Fibroblast of the aortic adventitia (primary cell): ENCODE data around the gene GPRC5A. TPM values are rescaled to one million over a fixed set of nuclear protein-coding genes. Genes with fewer than 3 reads are reported as not detected.

Experiments
- DNase-seq: peaks from one replicate; pipeline ENCODE4 v3.0.0-alpha.2; 2010; ENCODE audit warnings: low read depth
- H3K4me3 ChIP-seq: 2 replicates; pipeline ENCODE4 v1.5.1; 2011; ENCODE audit warnings: low read depth, mild to moderate bottlenecking, control low read depth, low read length, moderate library complexity
- total RNA-seq: library from RNA; depleted of rRNA; stranded (reverse); fragments of >200 nt; gene quantifications from 2 replicates; pipeline ENCODE4 v1.2.3, GENCODE V29; 2012; ENCODE audit warnings: low replicate concordance
- TF ChIP-seq, protein P1 (sequence below): IDR thresholded peaks from 2 replicates; pipeline ENCODE4 v1.5.1; 2011; ENCODE audit warnings: mild to moderate bottlenecking, low read length, control low read depth, inconsistent platforms; ENCODE audit not compliant: insufficient read depth

The GPRC5A gene
- total RNA-seq, 1 donor = 5.4 TPM

DNA sequence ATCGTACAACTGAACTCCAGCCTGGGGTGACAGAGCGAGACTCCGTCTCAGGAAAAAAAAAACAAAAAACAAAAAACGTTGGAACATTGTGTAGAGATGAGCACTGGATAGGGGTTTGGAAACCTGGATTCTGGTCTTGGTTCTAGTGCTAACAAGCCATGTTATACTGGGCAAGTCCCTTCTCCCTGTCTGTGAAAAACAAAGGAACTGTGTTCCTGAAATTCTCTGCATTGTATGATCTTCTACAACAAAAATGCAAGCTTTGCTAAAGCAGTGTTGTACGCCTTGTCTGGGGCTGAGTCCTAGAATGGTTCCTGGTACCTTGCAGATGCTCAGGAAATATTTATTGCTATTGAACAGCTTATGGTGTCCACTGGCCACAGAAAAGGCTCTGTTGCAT lies 47.2 kb downstream of the GPRC5A start:
- H3K4me3 ChIP-seq = no peak overlapping the region
- no peak for DNase-seq
- TF ChIP-seq, protein P1, sequence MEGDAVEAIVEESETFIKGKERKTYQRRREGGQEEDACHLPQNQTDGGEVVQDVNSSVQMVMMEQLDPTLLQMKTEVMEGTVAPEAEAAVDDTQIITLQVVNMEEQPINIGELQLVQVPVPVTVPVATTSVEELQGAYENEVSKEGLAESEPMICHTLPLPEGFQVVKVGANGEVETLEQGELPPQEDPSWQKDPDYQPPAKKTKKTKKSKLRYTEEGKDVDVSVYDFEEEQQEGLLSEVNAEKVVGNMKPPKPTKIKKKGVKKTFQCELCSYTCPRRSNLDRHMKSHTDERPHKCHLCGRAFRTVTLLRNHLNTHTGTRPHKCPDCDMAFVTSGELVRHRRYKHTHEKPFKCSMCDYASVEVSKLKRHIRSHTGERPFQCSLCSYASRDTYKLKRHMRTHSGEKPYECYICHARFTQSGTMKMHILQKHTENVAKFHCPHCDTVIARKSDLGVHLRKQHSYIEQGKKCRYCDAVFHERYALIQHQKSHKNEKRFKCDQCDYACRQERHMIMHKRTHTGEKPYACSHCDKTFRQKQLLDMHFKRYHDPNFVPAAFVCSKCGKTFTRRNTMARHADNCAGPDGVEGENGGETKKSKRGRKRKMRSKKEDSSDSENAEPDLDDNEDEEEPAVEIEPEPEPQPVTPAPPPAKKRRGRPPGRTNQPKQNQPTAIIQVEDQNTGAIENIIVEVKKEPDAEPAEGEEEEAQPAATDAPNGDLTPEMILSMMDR = no peak

DNA sequence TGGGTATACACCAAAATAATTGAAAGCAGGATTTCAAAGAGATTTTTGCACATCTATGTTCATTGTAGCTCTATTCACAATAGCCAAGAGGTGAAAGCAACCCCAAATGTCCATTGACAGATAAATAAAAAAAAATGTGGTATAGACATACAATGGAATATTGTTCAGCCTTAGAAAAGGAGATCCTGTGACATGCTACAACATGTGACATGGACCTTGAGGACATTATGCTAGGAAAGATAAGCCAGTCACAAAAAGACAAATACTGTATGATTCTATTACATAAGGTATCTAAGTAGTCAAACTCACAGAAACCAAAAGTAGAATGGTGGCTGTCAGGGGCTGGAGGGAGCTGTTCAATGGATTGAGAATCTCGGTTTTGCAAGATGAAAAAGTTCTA lies 48.5 kb downstream of the GPRC5A start:
- TF ChIP-seq, protein P1 = no peak
- H3K4me3 ChIP-seq = no peak overlapping the region
- no peak for DNase-seq

DNA sequence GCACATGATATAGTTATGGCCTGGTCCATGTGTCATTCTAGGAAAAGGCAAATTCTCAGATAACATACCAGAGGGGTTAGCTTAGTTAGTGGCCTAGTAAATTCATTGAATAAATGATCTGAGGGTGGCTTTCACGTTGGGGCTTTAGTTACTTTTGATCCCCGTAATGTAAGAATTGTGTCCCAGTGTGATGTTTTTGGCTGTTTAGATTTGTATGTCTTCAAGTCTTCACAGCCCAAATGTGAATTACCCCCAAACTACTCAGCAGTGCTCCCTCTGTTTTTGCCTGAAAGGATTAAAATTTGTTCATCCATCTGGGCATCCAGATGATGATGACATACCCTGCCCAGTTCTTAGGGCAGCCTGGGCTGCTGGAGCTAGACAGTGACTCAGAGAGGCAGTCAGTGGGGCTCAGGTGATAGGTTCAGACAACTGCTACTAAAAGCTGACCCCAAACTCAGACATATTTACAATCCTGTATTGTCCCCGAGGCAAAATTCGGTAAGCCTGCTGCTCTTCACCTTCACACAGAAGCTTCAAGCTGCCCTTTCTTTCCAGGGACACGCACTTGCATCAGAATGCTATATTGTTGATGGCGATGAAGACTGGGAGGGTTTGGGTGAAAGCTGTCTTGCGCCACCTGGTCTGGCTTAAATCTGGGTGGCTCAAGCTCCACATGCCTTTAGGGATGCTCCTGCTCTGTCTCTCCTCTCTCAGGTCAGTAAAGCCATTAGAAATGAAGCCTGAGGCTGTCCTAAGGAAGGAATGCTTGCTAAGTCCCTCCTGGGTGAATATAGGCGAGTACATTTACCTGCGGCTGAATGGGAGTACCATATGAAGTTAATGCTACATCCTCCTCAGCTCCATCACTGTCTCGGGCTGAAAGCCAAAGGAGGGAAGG lies 50.3 kb downstream of the GPRC5A start:
- no peak for DNase-seq

DNA sequence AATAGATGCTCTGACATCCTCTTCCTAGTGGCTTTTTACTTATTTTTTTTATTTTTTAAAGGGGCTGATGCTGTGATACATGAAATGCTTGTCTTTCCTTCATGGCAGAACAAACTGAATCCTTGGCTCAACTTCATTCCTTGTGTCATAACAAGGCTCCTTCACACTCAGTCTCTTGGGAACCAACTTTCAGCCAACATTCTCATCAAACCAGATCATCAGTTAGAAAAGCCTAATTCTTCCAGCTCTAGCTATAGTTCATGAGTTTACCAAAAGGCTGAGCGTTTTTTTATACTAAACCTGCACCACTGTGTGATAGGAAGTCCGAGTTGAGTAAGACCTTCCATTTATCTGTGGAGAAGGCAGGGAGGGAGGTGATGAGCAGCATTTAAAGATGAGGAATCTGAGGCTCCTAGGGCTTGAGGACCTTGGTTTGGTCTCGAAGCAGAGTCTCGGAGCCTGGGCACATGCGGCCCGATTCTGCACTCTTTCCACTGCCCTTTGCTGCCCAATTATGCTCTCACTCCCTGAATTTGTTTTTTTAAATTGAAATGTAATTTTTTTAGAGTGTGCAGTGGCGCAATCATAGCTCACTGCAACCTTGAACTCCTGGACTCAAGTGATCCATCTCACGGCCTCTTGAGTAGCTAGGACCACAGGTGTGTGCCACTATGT lies 52.4 kb downstream of the GPRC5A start:
- no peak overlapping the region for H3K4me3 ChIP-seq
- peak; percentile 72 for DNase-seq
- TF ChIP-seq, protein P1 = no peak

More for the DNA sequence above, 50.3 kb downstream of the GPRC5A start:
- H3K4me3 ChIP-seq = no peak overlapping the region
- TF ChIP-seq, protein P1 = no peak

DNA sequence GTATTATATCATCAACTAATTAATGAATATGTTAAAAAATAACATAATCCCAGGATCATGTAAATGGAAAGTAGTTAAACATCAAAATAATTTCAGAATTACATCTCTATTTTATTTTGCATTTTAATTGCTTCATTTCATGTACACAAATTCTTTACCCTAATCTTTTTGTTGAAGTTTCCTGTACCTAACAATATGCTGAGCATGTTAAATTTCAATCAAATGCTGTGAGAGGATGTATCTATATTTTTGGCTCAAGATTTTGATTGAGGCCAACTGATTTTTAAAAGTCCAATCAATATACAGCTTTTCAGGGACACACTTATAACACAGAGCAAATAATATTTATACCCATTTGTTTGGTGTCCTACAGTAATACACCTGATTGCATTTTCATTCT lies 54.2 kb downstream of the GPRC5A start:
- no peak overlapping the region for H3K4me3 ChIP-seq
- TF ChIP-seq, protein P1 = no peak
- no peak for DNase-seq

DNA sequence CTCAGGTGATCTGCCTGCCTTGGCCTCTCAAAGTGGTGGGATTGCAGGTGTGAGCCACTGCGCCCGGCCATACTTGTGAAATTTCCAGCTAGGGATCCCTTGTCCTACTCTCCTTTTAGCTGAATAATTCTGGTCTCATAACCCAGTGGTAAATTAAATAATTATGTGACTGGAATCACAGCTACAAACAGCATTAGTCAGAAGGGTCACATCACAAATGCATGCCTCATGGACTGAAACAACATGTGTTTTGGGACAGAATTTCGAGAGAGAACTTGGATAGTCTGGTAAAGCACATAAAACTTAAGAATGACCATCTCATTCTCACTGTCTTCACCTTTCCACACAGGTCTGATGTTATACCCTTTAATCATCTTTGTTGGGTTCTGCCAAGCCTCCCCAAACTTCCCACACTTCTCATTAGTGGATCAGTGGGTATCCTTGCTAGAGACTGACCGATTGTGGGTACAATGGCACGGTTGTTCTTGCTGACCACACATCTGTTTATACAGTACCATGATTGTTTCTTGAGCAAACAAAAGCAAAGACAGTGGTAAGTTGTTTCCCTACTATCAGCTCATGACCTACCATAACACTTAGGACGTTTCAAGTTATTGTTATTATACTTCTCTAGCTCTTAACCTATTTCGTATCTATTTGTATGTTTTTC lies 55.5 kb downstream of the GPRC5A start:
- TF ChIP-seq, protein P1 = no peak
- no peak overlapping the region for H3K4me3 ChIP-seq
- no peak for DNase-seq
